ENCODE results near the gene KAZN. TPM values are rescaled to one million over a fixed set of nuclear protein-coding genes. Genes with fewer than 3 reads are reported as not detected.

The KAZN gene
- total RNA-seq, 2 donors from 2014 or later: 3.4 to 12.2 TPM

DNA sequence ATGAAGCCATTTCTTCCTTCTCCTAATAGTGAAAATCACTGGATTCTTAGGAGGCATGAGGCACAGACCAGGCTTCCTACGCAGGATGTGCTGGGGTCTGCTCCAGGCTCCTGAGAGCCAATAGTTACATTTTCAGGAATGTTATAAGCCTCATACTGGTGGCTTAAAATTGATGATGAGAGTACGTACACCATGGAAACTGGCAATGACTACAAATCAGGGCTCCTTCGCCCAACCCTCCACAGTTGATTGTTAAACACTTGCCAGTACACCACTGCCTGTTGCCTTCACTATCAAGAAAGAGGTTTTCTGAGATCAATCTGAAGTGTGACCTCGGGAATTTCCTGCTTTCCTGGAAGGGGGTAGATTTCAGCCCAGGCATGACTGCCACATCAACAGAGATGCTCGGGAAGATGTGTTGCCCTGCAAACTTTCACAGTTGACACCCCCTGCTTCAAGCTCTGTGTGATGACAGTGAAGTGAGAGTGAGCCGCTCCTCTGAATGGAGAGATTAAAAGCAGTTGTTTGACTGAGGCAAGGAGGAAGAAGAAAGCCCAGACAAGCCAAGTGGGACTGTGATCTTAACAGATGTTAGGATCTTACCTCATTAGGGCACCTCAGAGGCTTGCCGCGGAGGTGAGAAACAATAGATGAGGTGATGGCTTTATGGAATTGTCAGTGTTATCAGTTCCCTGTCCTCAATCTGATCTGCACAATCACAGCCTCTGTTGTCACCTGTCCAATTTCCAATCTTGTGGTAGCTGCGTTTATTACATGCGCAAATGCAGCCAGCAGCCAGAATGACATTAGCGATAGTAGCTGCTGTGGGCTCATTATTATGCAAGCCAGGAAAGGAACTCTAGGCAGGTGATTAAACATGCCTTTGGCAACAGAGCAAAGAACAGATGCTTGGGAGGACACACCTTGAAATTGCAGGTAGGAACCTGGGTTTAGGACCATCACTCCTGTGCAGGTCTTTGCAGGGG, 277.3 kb downstream of the KAZN start:
- Histone ChIP-seq H3K36me3 (replicated peaks in 1 of 2; ENCODE audit: insufficient read depth in 1 of 2, low read depth in 2 of 2) (no peaks in the 10 kb centered on the region), H3K27me3 (no peaks in the 10 kb centered on the region), H3K27ac (peak overlapping the region in 3 of 4 donors; percentile 0 to 51 (median 32)), H3K9me3 (no peaks in the 10 kb centered on the region), H3K4me3 (no peak overlapping the region), H3K4me1 (peaks cover 46% of the 10 kb centered on the region)
- intact Hi-C loops (cut with DNase I): no loop called here
- TF ChIP-seq, protein P1, sequence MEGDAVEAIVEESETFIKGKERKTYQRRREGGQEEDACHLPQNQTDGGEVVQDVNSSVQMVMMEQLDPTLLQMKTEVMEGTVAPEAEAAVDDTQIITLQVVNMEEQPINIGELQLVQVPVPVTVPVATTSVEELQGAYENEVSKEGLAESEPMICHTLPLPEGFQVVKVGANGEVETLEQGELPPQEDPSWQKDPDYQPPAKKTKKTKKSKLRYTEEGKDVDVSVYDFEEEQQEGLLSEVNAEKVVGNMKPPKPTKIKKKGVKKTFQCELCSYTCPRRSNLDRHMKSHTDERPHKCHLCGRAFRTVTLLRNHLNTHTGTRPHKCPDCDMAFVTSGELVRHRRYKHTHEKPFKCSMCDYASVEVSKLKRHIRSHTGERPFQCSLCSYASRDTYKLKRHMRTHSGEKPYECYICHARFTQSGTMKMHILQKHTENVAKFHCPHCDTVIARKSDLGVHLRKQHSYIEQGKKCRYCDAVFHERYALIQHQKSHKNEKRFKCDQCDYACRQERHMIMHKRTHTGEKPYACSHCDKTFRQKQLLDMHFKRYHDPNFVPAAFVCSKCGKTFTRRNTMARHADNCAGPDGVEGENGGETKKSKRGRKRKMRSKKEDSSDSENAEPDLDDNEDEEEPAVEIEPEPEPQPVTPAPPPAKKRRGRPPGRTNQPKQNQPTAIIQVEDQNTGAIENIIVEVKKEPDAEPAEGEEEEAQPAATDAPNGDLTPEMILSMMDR (IDR thresholded peaks at IDR 0.05): peak in 3 of 7 experiments; percentile 3 to 27 (median 9)
- no peak for TF ChIP-seq POLR2A (IDR thresholded peaks at IDR 0.05)
- WGBS, 2 donors: 15 to 22% methylated on average over 11 of the region's 11 CpGs
- DNase-seq (peak; percentile 47 to 77 (median 70)), ATAC-seq (peak; percentile 74)

DNA sequence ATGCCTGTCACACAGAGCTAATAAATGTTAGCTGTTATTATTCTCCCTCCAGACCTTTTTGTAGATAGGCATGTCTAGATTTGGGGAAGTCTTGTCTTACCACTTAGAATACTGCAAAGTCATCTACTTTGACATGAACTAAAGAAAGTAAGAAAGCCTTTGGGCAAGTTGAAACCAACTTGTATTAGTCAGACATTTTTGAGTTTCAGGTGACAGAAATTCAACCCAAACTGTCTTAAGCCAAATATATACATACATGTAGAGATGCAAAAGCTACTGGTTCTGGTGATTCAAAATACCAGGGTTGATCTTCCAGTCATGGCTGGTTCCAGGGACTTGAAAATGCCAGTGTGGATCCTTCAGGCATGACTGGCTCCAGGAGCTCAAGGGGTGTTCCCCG, 278.3 kb downstream of the KAZN start:
- intact Hi-C loops (cut with DNase I): no loop called here
- Histone ChIP-seq H3K27ac (no peak overlapping the region), H3K4me1 (peaks cover 55% of the 10 kb centered on the region), H3K27me3 (no peaks in the 10 kb centered on the region), H3K9me3 (no peaks in the 10 kb centered on the region), H3K36me3 (replicated peaks in 1 of 2; ENCODE audit: insufficient read depth in 1 of 2, low read depth in 2 of 2) (no peaks in the 10 kb centered on the region), H3K4me3 (no peak overlapping the region)
- TF ChIP-seq, protein P1 (IDR thresholded peaks at IDR 0.05): no peak
- TF ChIP-seq POLR2A (IDR thresholded peaks at IDR 0.05): no peak
- 78 to 93% methylated on average over 1 of the region's 1 CpG for WGBS, 2 donors
- ATAC-seq (no peak), DNase-seq (no peak)

DNA sequence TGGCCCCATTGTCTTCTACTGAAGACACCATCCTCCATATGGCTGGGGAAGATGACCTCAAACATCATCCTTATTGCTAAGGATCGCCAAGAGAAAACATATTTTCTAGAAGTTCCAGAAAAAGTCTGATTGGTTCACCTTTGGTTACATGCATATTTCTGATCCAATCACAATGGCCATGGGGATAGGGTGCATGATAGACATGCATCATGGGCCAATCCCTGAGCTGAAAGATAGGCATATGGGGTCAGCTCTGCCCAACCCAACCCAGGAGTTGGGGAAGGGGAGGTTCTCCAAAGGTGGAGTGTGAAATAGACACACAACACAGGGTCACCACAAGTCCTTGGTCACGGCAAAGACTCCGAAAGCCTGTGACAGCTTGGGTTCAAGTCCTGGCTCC, 278.7 kb downstream of the KAZN start:
- H3K27me3 ChIP-seq: no peaks in the 10 kb centered on the region
- TF ChIP-seq, protein P1 (IDR thresholded peaks at IDR 0.05): no peak
- TF ChIP-seq POLR2A (IDR thresholded peaks at IDR 0.05): no peak
- ATAC-seq (no peak), DNase-seq (no peak)
- no peak overlapping the region for H3K27ac ChIP-seq
- H3K4me3 ChIP-seq: no peak overlapping the region
- no peaks in the 10 kb centered on the region for H3K36me3 ChIP-seq (replicated peaks in 1 of 2; ENCODE audit: insufficient read depth in 1 of 2, low read depth in 2 of 2)
- WGBS, 2 donors: 94 to 100% methylated on average over 3 of the region's 3 CpGs
- peaks cover 60% of the 10 kb centered on the region for H3K4me1 ChIP-seq
- no peaks in the 10 kb centered on the region for H3K9me3 ChIP-seq
- intact Hi-C loops (cut with DNase I): no loop called here

DNA sequence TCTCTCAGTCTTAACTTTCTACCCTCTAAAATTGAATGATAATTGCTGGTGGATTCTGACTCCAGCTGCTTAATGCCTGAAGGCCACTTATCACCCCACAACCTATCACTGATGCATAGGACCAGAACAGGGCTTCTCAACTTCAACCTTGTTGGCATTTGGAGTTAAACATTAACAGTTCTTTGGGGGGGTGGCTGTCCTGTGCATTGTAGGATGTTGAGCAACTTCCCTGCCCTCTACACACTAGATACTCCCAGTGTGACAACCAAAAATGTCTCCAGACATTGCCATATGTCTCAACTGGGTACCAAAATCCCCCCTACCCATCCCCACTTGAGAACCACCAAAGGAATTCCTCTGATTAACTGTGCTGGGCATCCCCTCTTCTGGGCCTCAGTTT, 279.6 kb downstream of the KAZN start:
- Histone ChIP-seq H3K27ac (no peak overlapping the region), H3K27me3 (no peaks in the 10 kb centered on the region), H3K4me1 (peaks cover 62% of the 10 kb centered on the region), H3K4me3 (no peak overlapping the region), H3K9me3 (no peaks in the 10 kb centered on the region), H3K36me3 (replicated peaks in 1 of 2; ENCODE audit: insufficient read depth in 1 of 2, low read depth in 2 of 2) (no peaks in the 10 kb centered on the region)
- intact Hi-C loops (cut with DNase I): no loop called here
- DNase-seq (peak in 1 of 4 donors; percentile 12), ATAC-seq (no peak)
- no peak for TF ChIP-seq POLR2A (IDR thresholded peaks at IDR 0.05)
- TF ChIP-seq, protein P1 (IDR thresholded peaks at IDR 0.05): no peak

All from body of pancreas (tissue), 4 donors.